DMS114 treated with DMSO at 0.1 percent for 48 hours (cell line): ENCODE measurements around the gene APOBEC3G.

ENCODE experiments used
- DNase-seq: peaks from one replicate; lab custom pipeline; 2025; ENCODE audit not compliant: unreplicated experiment; lab: John Stamatoyannopoulos, UW

APOBEC3G gene

GRCh38 chr22:39120983-39121382, 43.9 kb downstream of the APOBEC3G start:
- DNase-seq, result no peak

- no peak for DNase-seq
Measured at GRCh38 chr22:39122772-39123470, 45.8 kb downstream of the APOBEC3G start.

DNA sequence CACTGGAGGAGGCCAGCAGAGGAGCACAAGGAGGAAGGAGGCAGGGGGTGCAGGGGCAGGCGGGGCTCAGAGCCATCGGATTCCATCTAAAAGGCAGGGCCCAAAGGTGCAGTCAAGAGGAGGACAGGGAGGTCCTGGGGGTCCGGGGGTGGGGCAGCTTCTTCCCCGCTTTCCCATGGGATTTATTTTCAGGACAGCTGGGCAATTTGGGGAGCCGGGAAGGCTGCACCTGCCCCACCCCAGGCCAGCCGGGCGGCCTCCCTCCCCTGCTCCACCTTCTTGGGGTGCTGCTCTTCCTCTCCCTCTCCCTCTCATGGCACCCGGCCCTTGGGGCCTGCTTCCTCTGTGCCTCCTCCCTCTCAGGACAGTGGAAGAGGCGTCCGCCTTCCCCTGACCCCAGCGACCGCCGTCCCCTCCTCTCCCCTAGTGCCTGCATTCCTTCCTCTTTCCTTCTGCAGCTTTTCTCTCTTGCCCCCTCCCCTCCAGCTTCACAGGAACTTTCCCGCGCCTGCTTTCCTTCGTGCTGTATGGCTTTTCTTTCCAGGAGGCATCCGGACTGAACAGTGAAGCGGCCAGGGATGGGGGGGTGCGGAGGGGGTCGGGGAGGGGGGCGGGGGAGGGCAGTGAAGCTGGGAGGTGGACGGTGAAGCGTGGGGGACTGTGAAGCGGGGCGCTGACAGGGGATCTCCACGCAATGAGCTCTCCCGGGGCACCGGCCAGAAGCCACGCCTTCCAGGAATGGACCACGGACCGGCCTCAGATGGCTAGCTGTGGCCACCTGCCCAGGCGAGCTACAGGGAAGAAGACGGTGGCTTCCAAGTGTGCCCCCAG, 46.9 kb downstream of the APOBEC3G start:
- DNase-seq, result no peak

DNA sequence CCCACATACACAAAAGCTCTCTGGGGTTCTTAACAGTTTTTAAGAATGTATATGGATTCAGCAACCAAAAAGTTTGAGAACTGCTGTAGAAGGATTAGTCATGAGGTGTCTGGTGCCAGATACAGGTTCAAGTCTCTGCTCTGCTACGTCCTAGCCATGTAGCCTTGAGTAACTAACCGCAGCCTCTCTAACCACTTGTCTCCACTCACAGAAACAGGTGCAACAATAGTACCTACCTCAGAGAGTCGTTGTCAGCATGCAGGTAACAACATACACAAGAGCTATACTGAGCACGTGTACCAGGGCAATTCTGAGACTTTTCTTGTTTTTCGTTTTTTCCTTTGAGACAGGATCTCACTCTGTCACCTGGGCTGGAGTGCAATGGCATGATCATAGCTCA, 48.5 kb downstream of the APOBEC3G start:
- no peak for DNase-seq

- no peak for DNase-seq
Measured at GRCh38 chr22:39128508-39128907, 51.4 kb downstream of the APOBEC3G start.

DNA sequence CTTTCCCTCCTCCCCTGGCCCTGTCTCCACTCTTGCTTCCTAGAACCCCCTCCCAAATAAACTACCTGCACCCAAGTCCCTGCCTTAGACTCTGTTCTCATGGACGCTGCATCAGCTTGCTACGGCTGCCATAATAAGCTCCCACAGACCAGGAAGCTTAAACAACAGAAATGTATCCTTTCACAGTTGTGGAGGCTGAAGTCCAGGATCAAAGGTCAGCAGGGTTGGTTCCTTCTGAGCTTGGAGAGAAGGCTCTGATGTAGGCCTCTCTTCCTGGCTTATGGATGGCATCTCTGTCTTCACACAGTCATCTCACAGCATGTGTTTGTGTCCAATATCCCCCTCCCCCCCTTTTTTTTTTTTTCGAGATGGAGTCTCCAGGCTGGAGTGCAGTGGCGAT, 52.0 kb downstream of the APOBEC3G start:
- DNase-seq, result no peak

GRCh38 chr22:39129746-39130145, 52.7 kb downstream of the APOBEC3G start:
- DNase-seq, result no peak

DNA sequence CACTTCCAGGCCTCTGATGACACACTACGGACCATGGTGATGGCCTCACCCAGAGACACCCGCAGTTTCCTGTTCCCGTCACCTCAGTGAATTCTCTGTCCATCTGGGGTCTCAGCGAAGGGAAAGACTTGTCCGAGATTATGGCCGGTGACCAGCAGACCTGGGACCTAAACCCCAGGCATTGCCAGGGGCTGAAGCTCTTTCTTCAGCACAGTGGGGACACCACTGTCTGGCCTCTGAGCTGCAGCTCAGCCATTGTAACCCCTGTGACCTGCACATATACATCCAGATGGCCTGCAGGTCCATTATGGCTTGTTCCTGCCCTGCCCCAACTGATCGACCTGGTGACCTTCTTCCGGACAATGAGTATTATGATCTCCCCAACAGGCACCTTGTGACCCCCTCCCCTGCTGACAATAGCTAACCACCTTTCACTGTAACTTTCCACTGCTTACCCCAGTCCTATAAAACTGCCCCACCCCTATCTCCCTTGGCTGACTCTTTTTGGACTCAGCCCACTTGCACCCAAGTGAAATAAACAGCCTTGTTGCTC, 53.2 kb downstream of the APOBEC3G start:
- DNase-seq, result no peak

GRCh38 chr22:39130892-39131855, 54.1 kb downstream of the APOBEC3G start:
- DNase-seq, result no peak

DNA sequence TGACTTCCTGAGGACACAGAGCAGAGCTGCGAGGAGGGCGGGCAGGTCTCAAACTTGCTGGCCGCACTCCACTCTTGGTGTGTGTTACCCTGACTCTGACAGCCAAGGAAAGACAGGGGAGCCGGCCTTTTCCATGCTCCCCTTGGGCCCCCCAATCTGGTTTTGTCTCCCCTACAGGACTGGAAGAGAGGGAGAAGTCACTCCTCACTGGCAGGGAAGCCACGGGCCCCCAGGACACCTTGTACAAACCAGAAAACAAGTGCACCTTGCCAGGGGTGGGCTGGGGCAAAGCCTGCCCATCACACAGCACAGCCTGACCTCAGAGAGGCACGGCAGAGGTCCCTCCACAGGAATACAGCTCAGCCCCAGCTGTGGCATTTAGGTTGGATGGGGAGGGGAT, 55.2 kb downstream of the APOBEC3G start:
- DNase-seq, result no peak

DNA sequence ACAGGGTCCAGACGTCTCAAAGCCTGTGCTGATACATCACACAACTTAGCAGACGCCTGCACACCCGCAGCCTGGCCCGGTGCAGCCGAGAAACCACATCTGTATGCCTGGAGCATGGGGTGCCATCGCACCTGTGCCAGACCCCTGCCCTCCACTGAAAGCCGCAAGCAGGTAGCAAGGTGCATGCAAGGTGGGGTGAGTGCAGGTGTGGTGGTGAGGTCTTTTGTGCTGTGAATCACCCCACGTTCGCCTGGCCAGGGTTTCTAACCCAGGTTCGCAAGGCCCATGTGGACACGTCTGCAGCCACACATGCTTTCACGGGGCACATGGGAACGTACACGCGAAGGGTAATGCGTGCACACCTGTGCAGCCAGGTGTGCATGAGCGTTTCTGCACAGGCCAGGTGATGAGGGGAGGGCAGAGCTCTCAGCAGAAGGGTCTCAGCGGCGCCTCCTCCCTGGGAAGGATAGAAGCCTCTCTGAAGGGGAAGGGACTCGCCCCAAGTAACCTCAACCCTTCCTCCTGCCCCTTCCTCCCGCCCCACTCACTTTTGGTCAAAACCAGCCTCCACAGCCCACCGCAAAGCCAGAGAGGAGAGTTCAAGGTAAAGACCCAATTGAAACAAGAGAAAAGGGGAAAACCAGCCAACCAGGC, 55.9 kb downstream of the APOBEC3G start:
- DNase-seq, result no peak

GRCh38 chr22:39133871-39134270, 56.8 kb downstream of the APOBEC3G start:
- no peak for DNase-seq

DNA sequence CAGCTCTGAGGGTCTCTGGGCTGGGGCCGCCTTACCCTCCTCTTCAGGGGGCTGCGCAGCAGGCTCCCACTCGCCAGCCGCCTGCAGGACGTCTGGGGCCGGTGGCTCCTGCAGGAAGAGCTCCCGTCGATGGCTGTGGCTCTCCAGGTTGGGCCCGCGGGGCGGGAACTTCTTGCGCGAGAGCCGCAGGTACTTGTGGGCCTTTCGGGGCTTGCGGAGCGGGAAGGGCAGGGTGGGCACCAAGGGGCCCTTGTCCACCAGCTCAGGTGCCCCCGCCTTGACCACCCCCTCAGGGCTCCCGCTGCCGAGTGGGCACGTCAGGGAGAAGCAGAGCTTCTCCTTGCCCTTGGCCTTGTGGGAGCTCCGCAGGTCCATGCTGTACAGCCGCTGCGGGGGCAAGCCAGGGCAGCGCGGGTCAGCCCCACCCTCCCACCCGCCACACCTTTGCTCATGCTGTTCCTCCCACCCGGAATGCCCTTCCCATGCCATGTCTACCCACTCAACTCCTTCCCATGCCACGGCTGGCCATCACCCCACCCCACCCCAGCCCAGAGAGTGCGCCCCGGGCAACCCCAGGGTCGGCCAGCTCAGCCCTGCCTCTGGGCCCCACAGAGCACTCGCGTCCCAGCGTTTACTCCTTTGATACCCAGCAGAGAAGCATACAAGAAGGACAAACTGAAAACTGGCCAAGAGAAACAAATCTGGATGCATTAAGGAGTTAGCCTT, 57.5 kb downstream of the APOBEC3G start:
- DNase-seq, result no peak

DNA sequence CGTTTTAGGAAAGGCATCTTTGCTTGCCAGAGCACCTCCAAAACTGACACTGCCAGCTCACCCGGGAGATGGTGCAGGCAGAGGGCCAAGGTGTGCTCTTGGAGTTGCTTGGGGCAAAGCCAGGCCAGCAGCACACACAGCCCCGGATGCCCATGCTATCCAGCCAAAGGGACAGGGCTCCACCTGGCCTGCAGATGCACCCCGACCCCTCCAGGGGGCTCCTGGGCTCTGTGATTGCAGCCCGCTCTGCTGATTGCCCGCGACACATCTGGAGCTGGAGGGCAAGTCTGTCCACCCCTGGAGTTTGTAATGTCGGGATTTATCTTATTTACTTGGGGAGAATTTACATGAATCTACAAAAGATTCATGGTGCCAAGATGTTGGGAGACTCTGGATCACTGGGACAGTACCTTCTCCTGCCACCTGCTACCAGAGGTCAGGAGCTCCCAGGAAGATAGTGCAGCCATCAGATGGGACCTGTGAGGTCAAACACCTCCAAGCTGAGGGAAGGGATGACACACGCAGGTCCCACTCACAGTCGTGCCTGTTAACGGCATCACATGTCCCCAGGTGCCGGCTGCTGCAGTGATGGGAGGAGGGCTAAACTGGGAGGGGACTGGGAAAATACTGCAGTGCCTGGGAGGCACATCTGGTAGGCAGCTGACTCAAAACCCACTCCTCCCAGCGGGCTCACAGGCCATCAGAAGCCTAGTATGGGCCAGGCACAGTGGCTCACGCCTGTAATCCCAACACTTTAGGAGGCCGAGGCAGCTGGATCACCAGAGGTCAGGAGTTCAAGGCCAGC, 58.2 kb downstream of the APOBEC3G start:
- DNase-seq, result no peak

GRCh38 chr22:39136317-39136716, 59.2 kb downstream of the APOBEC3G start:
- DNase-seq, result no peak
